BJ (cell line): ENCODE measurements around the gene GPLD1. TPM values are rescaled to one million over a fixed set of nuclear protein-coding genes. Genes with fewer than 3 reads are reported as not detected.

Experiments used
- CTCF ChIA-PET: fragments of 350-600 bp; formaldehyde crosslinking; extraction: SDS; loops from one replicate; lab custom pipeline; 2021; ENCODE audit warnings: antibody characterized with exemption, inconsistent platforms; lab: Yijun Ruan, JAX
- POLR2A ChIA-PET: fragments of 300-600 bp; sonication (Branson Sonifier 250); formaldehyde crosslinking; extraction: SDS; loops from one replicate; lab custom pipeline; 2021; ENCODE audit warnings: antibody characterized with exemption; lab: Charles Lee
- DNase-seq: peaks from one replicate; pipeline ENCODE4 v3.0.0-alpha.2; 2011; ENCODE audit warnings: low read depth
- H3K27me3 ChIP-seq: 2 replicates; pipeline ENCODE4 v1.6.0; 2011; ENCODE audit warnings: low read length; ENCODE audit not compliant: control insufficient read depth, insufficient read depth
- H3K36me3 ChIP-seq: 2 replicates; pipeline ENCODE4 v1.5.1; 2011; ENCODE audit warnings: low read length; ENCODE audit not compliant: control insufficient read depth, insufficient read depth
- H3K4me3 ChIP-seq: 2 replicates; pipeline ENCODE4 v1.5.1; 2011; ENCODE audit warnings: low read depth, mild to moderate bottlenecking, control low read depth, low read length
- polyA plus RNA-seq: library from polyadenylated mRNA; depleted of rRNA; stranded (reverse); fragments of >200 nt; gene quantifications from 2 replicates; pipeline ENCODE4 v1.2.3, GENCODE V29; 2011
- TF ChIP-seq, protein P1 (sequence below): IDR thresholded peaks from 2 replicates; pipeline ENCODE4 v1.5.1; 2011; ENCODE audit warnings: low read depth, mild to moderate bottlenecking, control low read depth, inconsistent platforms, low read length, moderate library complexity; ENCODE audit not compliant: insufficient read depth

GPLD1 gene
- polyA plus RNA-seq, 1 experiment: 0.22 TPM

DNA sequence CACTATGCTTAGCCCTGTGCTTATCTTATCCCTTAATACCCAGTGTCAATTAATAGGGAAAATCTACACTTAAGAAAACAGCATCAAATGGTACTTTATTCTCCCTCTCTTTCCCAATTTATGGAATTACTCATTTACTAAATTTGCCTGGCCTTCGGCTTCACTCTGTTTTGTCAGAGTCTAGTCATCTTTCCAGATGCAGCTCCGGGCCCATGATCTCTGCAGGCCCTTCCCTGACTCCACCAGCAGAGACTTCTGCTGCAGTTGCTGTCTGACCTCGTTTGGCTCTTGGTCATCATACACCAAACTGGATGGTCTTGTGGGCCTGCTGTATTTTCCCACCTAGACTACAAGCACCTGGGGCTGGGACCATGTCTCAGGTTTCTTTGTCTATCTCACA lies 59.3 kb downstream of the GPLD1 start:
- Histone ChIP-seq H3K27me3 (no peaks in the 10 kb centered on the region), H3K36me3 (no peaks in the 10 kb centered on the region), H3K4me3 (no peak overlapping the region)
- no peak for DNase-seq
- ChIA-PET POLR2A (no interaction called here), CTCF (interaction anchor here (0.8 to 2.7 kb wide), 14 partner anchors 9 to 151 kb away, joined by 3 to 14 read pairs (median 3); no protein-coding TSS in a partner anchor)
- TF ChIP-seq, protein P1, sequence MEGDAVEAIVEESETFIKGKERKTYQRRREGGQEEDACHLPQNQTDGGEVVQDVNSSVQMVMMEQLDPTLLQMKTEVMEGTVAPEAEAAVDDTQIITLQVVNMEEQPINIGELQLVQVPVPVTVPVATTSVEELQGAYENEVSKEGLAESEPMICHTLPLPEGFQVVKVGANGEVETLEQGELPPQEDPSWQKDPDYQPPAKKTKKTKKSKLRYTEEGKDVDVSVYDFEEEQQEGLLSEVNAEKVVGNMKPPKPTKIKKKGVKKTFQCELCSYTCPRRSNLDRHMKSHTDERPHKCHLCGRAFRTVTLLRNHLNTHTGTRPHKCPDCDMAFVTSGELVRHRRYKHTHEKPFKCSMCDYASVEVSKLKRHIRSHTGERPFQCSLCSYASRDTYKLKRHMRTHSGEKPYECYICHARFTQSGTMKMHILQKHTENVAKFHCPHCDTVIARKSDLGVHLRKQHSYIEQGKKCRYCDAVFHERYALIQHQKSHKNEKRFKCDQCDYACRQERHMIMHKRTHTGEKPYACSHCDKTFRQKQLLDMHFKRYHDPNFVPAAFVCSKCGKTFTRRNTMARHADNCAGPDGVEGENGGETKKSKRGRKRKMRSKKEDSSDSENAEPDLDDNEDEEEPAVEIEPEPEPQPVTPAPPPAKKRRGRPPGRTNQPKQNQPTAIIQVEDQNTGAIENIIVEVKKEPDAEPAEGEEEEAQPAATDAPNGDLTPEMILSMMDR: no peak

DNA sequence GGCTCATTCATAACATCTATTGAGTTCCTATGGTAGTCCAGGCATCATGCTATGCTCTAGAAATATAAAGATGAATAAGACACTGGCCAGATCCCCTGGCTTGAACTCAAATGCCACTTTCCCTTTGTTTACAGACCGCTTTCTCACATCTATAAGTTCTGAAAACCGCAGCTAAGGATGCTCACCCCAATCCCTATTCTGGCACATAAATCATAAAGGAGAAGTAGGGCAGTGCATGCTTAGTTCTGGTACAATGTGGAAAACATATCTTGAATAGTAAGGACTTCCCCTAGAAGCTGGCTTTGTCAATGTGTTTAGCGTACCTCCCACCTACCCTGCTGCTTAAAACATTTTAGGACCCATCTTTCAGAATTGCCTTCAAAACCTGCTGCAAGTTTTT lies 60.2 kb downstream of the GPLD1 start:
- ChIA-PET POLR2A (no interaction called here), CTCF (interaction anchor here (1.5 to 2.7 kb wide), 4 partner anchors 14 to 146 kb away, joined by 3 to 14 read pairs (median 10); no protein-coding TSS in a partner anchor)
- Histone ChIP-seq H3K4me3 (no peak overlapping the region), H3K36me3 (no peaks in the 10 kb centered on the region), H3K27me3 (no peaks in the 10 kb centered on the region)
- TF ChIP-seq, protein P1: no peak
- DNase-seq: no peak

DNA sequence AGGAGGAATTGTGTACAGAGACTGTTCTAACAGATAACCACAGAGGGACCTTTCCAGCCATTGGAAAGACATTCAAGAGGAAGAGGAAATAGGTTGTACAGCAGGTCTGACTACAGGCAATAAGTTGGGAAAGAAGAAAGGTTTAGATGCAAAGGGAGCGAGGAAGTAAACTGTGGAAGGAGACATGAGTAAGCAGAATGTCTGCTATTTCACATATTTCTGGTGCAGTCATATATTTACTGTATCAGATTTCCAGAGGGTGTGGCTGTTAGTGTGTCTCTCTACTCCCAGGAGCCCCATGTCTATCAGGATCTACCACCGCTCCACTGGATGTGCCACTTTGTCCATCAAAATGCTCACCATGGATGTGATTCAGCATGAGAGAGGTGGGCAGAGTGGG lies 60.8 kb downstream of the GPLD1 start:
- CTCF ChIA-PET: interaction anchor here (2.4 kb wide), 1 partner anchor 94 kb away, joined by 8 read pairs; no protein-coding TSS in a partner anchor
- POLR2A ChIA-PET: no interaction called here
- DNase-seq: no peak
- TF ChIP-seq, protein P1: no peak
- H3K36me3 ChIP-seq: no peaks in the 10 kb centered on the region
- no peak overlapping the region for H3K4me3 ChIP-seq
- H3K27me3 ChIP-seq: no peaks in the 10 kb centered on the region

DNA sequence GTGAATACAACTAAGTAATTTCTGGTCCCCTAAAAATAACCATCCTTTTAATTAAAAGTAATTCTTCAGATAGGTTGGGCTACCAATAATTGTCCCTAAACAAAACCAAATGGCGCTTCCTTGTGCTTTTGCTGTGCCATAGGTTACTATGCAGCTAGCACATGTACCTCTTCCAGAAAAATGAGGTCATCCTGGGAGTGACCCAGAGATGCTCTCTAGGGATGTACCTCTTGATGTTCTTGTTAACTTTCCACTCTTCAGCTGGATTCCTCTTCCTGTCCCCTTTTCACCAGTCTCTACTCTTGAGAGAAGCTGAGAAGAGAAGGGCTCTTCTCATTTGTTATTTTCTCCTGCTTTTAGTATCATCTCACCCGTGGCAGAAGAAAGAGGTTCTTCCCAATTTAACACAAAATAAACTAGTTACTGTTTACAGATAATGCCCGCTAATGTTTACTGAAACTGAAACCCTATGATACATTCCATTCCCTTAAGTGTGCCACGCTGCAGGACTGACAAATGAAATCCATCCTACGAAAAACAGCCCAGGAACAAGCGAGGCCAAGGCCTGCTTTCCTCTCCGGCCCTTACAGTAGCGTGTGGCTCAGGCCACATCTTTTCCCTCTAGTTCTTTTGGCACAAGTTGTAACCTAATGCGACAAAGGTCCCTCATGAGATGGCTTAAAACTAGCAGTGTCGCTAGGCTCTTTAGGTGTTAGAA lies 62.5 kb downstream of the GPLD1 start:
- TF ChIP-seq, protein P1: no peak
- DNase-seq: no peak
- ChIA-PET POLR2A (no interaction called here), CTCF (no interaction called here)
- H3K27me3 ChIP-seq: no peaks in the 10 kb centered on the region
- H3K36me3 ChIP-seq: peaks cover 4% of the 10 kb centered on the region; the same call in 1 of the 2 replicates
- no peak overlapping the region for H3K4me3 ChIP-seq

DNA sequence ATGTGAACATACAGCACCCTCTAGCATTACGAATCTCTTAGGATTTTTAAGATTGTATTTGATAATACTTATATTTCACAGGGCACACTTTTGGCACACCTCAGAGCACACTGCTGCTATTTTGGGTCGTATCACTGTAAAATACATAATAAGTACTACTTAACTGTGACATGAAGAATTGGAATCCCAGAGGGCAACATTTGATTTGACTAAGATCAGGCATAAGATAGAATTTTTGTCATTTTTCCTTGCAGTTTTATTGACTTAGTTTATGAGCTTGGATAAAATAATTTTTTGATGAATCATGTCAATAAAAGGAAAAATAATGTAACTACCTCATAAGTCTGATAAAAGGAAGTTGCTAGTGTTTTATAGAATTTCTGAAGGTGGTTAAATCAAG lies 64.3 kb downstream of the GPLD1 start:
- TF ChIP-seq, protein P1: no peak

More for the DNA sequence above, 64.3 kb downstream of the GPLD1 start:
- H3K4me3 ChIP-seq: no peak overlapping the region
- H3K27me3 ChIP-seq: no peaks in the 10 kb centered on the region
- DNase-seq: no peak
- ChIA-PET CTCF (interaction anchor here (0.6 to 1.3 kb wide), 2 partner anchors 29 to 351 kb away, joined by 3 read pairs; no protein-coding TSS in a partner anchor), POLR2A (no interaction called here)
- H3K36me3 ChIP-seq: peaks cover 6% of the 10 kb centered on the region; the same call in 1 of the 2 replicates
